Pancreas (tissue), 10 donors: ENCODE data around the gene SUSD4. TPM values are rescaled to one million over a fixed set of nuclear protein-coding genes. Genes with fewer than 3 reads are reported as not detected.

Experiments
- ATAC-seq, 4 donors: fragments of 200-7000 bp; cut with Tn5 transposase; one replicate each; pipeline versions ENCODE4 v1.8.0 to v1.9.1; 2020; ENCODE audit warnings: mild to moderate bottlenecking in 4 of 4, moderate library complexity in 4 of 4
- DNase-seq, 6 donors: peaks; one replicate each; pipeline ENCODE4 v3.0.0-alpha.2; 2020
- FAIRE-seq: peaks from 2 replicates; lab custom pipeline; 2012; peaks lifted over from hg19 to GRCh38; lab: Jason Lieb, UNC
- H3K27ac ChIP-seq, 4 donors: fragments of 200-600 bp; sonication (generic); 1 replicate in 3 of 4; 2 replicates in 1 of 4; pipeline versions ENCODE4 v1.5.0 to v1.8.0; 2020
- H3K27me3 ChIP-seq, 4 donors: fragments of 200-600 bp; one replicate each; pipeline ENCODE4 v1.8.0; 2021
- H3K36me3 ChIP-seq, 3 donors: fragments of 200-600 bp; sonication (generic) in 1 of 3; one replicate each; pipeline versions ENCODE4 v1.5.0 to v1.8.0; 2020 to 2021
- H3K4me1 ChIP-seq, 3 donors: fragments of 200-600 bp; one replicate each; pipeline ENCODE4 v1.8.0; 2021
- H3K4me3 ChIP-seq, 4 donors: fragments of 200-600 bp; sonication (generic) in 2 of 4; one replicate each; pipeline versions ENCODE4 v1.5.0 to v1.8.0; 2020 to 2021
- H3K9me3 ChIP-seq, 4 donors: fragments of 200-600 bp; one replicate each; pipeline ENCODE4 v1.8.0; 2021
- CTCF ChIP-seq, 4 donors: fragments of 200-600 bp; sonication (generic) in 3 of 4; IDR thresholded peaks; one replicate each; pipeline versions ENCODE4 v1.5.0 to v1.8.0; 2021; ENCODE audit warnings: antibody characterized with exemption in 4 of 4
- WGBS, 2 donors: extraction: QIAGEN DNeasy Blood & Tissue Kit; methylation state at CpG; one replicate each; pipeline ENCODE4 v1.1.7; 2013; 5-methylcytosine and 5-hydroxymethylcytosine counted together
- intact Hi-C, 3 donors: fragments of 100-400 bp; cut with DNase I; formaldehyde crosslinking; loops; one replicate each; pipeline versions ENCODE4 v1.11.1 to v1.14.2; 2022
- polyA plus RNA-seq, 2 donors: library from polyadenylated mRNA; stranded (reverse); fragments of 200-250 nt; gene quantifications; one replicate each; pipeline ENCODE4 v1.2.3, GENCODE V29; 2013
- total RNA-seq, 6 donors: library from RNA; stranded (reverse); fragmentation: NEBNext Ultra II Directional in 4 of 6; extraction: Animal tissue kit (Norgen Biotek cat#: 25700) in 4 of 6; gene quantifications; one replicate each; pipeline versions ENCODE4 v1.2.1 to v1.2.4, GENCODE V29; 2021 to 2023
- donor health status: healthy with polysubstance abuse.
- donor health status: DM: no; HTN: no; CAD: no; lungs with moderate emphysema.
- donor health status: DM: no; HTN: no; CAD: no.
- donor health status: control.
- donor health status: control.
- donor health status: Bipolar disorder and iron deficiency.
- donor health status: DM: yes; HTN: yes; CAD: no.
- donor health status: DM: no; HTN: no; CAD: no.
- donor health status: DM: no; HTN: no; CAD: no.
- donor health status: DM: yes; HTN: yes; CAD: no.

SUSD4 gene
- total and polyA plus RNA-seq, 8 donors: 4.1 to 34.6 (median 8.8) TPM

DNA sequence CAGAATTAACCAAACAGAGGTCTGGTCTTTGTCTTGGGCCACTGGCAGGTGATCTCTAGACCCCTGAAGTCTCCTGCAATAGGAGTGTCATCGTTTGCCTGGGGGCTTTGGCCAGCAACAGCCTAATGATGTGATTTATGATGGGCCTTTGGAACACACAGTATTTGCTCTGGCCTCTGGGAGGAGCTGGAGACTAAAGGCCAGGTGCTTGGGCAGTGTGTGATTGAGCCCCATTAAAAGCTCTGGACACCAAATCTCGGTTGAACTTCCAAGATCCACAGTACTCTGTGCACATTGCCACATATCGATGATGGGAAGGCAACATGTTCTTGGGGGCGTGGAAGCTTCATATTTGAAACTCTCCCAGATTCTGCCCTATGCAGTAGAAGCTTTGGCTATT lies 188.9 kb downstream of the SUSD4 start:
- FAIRE-seq (no peak), ATAC-seq (peak; percentile 63 to 79 (median 75)), DNase-seq (peak in 2 of 6 donors; percentile 28 to 38)
- H3K27ac ChIP-seq: peak overlapping the region in 2 of 4 donors; percentile 14 to 63
- WGBS, 2 donors: 45 to 53% methylated on average over 4 of the region's 4 CpGs
- peaks cover 0 to 13% (median 6%) of the 10 kb centered on the region in 3 donors for H3K4me1 ChIP-seq
- no peaks in the 10 kb centered on the region for H3K36me3 ChIP-seq
- intact Hi-C loops: no loop called here
- no peaks in the 10 kb centered on the region for H3K27me3 ChIP-seq
- no peaks in the 10 kb centered on the region for H3K9me3 ChIP-seq
- no peak overlapping the region for H3K4me3 ChIP-seq
- TF ChIP-seq CTCF (IDR thresholded peaks at IDR 0.05): peak in 1 of 4 donors; percentile 23

Other genes with a start within 250 kb of the SUSD4 start
- gene TLR5, start 220.9 kb downstream of the SUSD4 start, total RNA-seq: 10 to 100 TPM in 1 of 6 donors, 1 to 10 TPM in 5; 2.4 to 15.2 (median 4.8) TPM
- gene TLR5, start 220.9 kb downstream of the SUSD4 start, polyA plus RNA-seq: 1 to 10 TPM; 2.9 to 4.8 TPM
- gene CCDC185, start 29.2 kb upstream of the SUSD4 start, total RNA-seq: not detected
- gene CCDC185, start 29.2 kb upstream of the SUSD4 start, polyA plus RNA-seq: not detected